Astrocyte (in vitro differentiated cells and primary cell): Measurements from ENCODE around the gene IDUA. TPM values are rescaled to one million over a fixed set of nuclear protein-coding genes. Genes with fewer than 3 reads are reported as not detected.

Experiments
- DNase-seq: peaks from one replicate; pipeline ENCODE4 v3.0.0-alpha.2; 2010; ENCODE audit warnings: low read depth
- FAIRE-seq: peaks from 2 replicates; lab custom pipeline; 2011; peaks lifted over from hg19 to GRCh38; lab: Jason Lieb, UNC
- H2AFZ ChIP-seq: 2 replicates; pipeline ENCODE4 v1.6.0; 2012; ENCODE audit warnings: low read depth, low read length, inconsistent platforms
- H3K27ac ChIP-seq: 2 replicates; pipeline ENCODE4 v1.5.1; 2011; ENCODE audit warnings: low read depth, low read length, inconsistent platforms
- H3K27me3 ChIP-seq: 2 replicates; pipeline ENCODE4 v1.6.0; 2011; ENCODE audit warnings: low read length, inconsistent platforms; ENCODE audit not compliant: insufficient read depth
- H3K36me3 ChIP-seq: 2 replicates; pipeline ENCODE4 v1.5.1; 2011; ENCODE audit warnings: low read length, inconsistent platforms; ENCODE audit not compliant: insufficient read depth
- H3K4me1 ChIP-seq: 2 replicates; pipeline ENCODE4 v1.5.1; 2011; ENCODE audit warnings: low read length, inconsistent platforms; ENCODE audit not compliant: insufficient read depth
- H3K4me2 ChIP-seq: 2 replicates; pipeline ENCODE4 v1.6.0; 2012; ENCODE audit warnings: low read length, inconsistent platforms
- H3K4me3 ChIP-seq: 2 replicates; pipeline ENCODE4 v1.5.1; 2011; ENCODE audit warnings: low read depth, mild to moderate bottlenecking, low read length, inconsistent platforms; ENCODE audit not compliant: insufficient read depth
- H3K79me2 ChIP-seq: 2 replicates; pipeline ENCODE4 v1.6.0; 2012; ENCODE audit warnings: mild to moderate bottlenecking, low read length, inconsistent platforms; ENCODE audit not compliant: insufficient read depth
- H3K9ac ChIP-seq: 2 replicates; pipeline ENCODE4 v1.6.0; 2012; ENCODE audit warnings: mild to moderate bottlenecking, low read length, inconsistent platforms
- H3K9me3 ChIP-seq: 2 replicates; pipeline ENCODE4 v1.5.1; 2012; ENCODE audit warnings: low read depth, mild to moderate bottlenecking, low read length, inconsistent platforms; ENCODE audit not compliant: insufficient read depth
- H4K20me1 ChIP-seq: 2 replicates; pipeline ENCODE4 v1.6.0; 2012; ENCODE audit warnings: low read length, inconsistent platforms; ENCODE audit not compliant: insufficient read depth
- H3K27ac Mint-ChIP-seq: one replicate; pipeline ENCODE4 v1.8.0; 2021; ENCODE audit warnings: mild to moderate bottlenecking, mixed read lengths; ENCODE audit not compliant: unreplicated experiment
- H3K27me3 Mint-ChIP-seq: one replicate; pipeline ENCODE4 v1.8.0; 2021; ENCODE audit warnings: low read depth, mixed read lengths; ENCODE audit not compliant: unreplicated experiment
- H3K36me3 Mint-ChIP-seq: one replicate; pipeline ENCODE4 v1.8.0; 2021; ENCODE audit warnings: low read depth, mixed read lengths; ENCODE audit not compliant: unreplicated experiment
- H3K4me1 Mint-ChIP-seq: one replicate; pipeline ENCODE4 v1.8.0; 2021; ENCODE audit warnings: low read depth, mixed read lengths; ENCODE audit not compliant: unreplicated experiment
- H3K4me3 Mint-ChIP-seq: one replicate; pipeline ENCODE4 v1.8.0; 2021; ENCODE audit warnings: mild to moderate bottlenecking, moderate library complexity, mixed read lengths; ENCODE audit not compliant: unreplicated experiment
- H3K9me3 Mint-ChIP-seq: one replicate; pipeline ENCODE4 v1.8.0; 2021; ENCODE audit warnings: mild to moderate bottlenecking, mixed read lengths; ENCODE audit not compliant: unreplicated experiment
- EZH2 ChIP-seq: IDR thresholded peaks from 2 replicates; pipeline ENCODE4 v1.6.1; 2012; ENCODE audit warnings: mild to moderate bottlenecking, low read length, inconsistent platforms; ENCODE audit not compliant: insufficient read depth
- total RNA-seq: library from RNA; stranded (reverse); gene quantifications from 2 replicates; pipeline ENCODE4 v1.2.1, GENCODE V29; 2021
- TF ChIP-seq, protein P1 (sequence below): IDR thresholded peaks from 2 replicates; pipeline ENCODE4 v1.5.1; 2011; ENCODE audit warnings: low read depth, mild to moderate bottlenecking, inconsistent platforms, low read length, moderate library complexity; ENCODE audit not compliant: insufficient read depth

The IDUA gene
- total RNA-seq, 1 donor from 2014 or later = 20.5 TPM

- Histone ChIP-seq H3K9ac (no peak overlapping the region), H3K27me3 (no peaks in the 10 kb centered on the region), H2AFZ (no peak overlapping the region), H3K4me2 (no peak overlapping the region), H4K20me1 (peaks cover 39% of the 10 kb centered on the region), H3K27ac (no peak overlapping the region), H3K36me3 (no peaks in the 10 kb centered on the region), H3K4me1 (peaks cover 5% of the 10 kb centered on the region), H3K9me3 (no peaks in the 10 kb centered on the region), H3K79me2 (no peaks in the 10 kb centered on the region), H3K4me3 (no peak overlapping the region)
- TF ChIP-seq EZH2 = no peak
- TF ChIP-seq, protein P1, sequence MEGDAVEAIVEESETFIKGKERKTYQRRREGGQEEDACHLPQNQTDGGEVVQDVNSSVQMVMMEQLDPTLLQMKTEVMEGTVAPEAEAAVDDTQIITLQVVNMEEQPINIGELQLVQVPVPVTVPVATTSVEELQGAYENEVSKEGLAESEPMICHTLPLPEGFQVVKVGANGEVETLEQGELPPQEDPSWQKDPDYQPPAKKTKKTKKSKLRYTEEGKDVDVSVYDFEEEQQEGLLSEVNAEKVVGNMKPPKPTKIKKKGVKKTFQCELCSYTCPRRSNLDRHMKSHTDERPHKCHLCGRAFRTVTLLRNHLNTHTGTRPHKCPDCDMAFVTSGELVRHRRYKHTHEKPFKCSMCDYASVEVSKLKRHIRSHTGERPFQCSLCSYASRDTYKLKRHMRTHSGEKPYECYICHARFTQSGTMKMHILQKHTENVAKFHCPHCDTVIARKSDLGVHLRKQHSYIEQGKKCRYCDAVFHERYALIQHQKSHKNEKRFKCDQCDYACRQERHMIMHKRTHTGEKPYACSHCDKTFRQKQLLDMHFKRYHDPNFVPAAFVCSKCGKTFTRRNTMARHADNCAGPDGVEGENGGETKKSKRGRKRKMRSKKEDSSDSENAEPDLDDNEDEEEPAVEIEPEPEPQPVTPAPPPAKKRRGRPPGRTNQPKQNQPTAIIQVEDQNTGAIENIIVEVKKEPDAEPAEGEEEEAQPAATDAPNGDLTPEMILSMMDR = no peak
- peaks cover 3% of the 10 kb centered on the region for H3K27me3 Mint-ChIP-seq
- H3K9me3 Mint-ChIP-seq = no peaks in the 10 kb centered on the region
- DNase-seq (no peak), FAIRE-seq (no peak)
- peaks cover 4% of the 10 kb centered on the region for H3K4me1 Mint-ChIP-seq
- no peak overlapping the region for H3K27ac Mint-ChIP-seq
- peaks cover 7% of the 10 kb centered on the region for H3K36me3 Mint-ChIP-seq
- H3K4me3 Mint-ChIP-seq = no peak overlapping the region
Measured at GRCh38 chr4:950136-951020, 36.5 kb upstream of the IDUA start.

- H3K79me2 ChIP-seq = no peaks in the 10 kb centered on the region
- no peaks in the 10 kb centered on the region for H3K4me1 Mint-ChIP-seq
- no peaks in the 10 kb centered on the region for H3K27me3 ChIP-seq
- FAIRE-seq (no peak), DNase-seq (no peak)
- no peaks in the 10 kb centered on the region for H3K9me3 Mint-ChIP-seq
- no peaks in the 10 kb centered on the region for H3K4me1 ChIP-seq
- TF ChIP-seq EZH2 = no peak
- TF ChIP-seq, protein P1 = no peak
- H3K9ac ChIP-seq = no peak overlapping the region
- H3K36me3 Mint-ChIP-seq = peaks cover 7% of the 10 kb centered on the region
- H2AFZ ChIP-seq = no peak overlapping the region
- peaks cover 31% of the 10 kb centered on the region for H4K20me1 ChIP-seq
- H3K4me3 Mint-ChIP-seq = no peak overlapping the region
- no peak overlapping the region for H3K27ac Mint-ChIP-seq
- H3K27me3 Mint-ChIP-seq = peaks cover 3% of the 10 kb centered on the region
- H3K27ac ChIP-seq = no peak overlapping the region
- no peak overlapping the region for H3K4me2 ChIP-seq
- no peaks in the 10 kb centered on the region for H3K36me3 ChIP-seq
- no peaks in the 10 kb centered on the region for H3K9me3 ChIP-seq
- H3K4me3 ChIP-seq = no peak overlapping the region
Measured at GRCh38 chr4:951186-951585, 35.7 kb upstream of the IDUA start.
